GM23248 (cell line): ENCODE data around the gene GDF10.

Source experiments
- EZH2 ChIP-seq: fragments of 200-600 bp; sonication (generic); IDR thresholded peaks from 2 replicates; pipeline ENCODE4 v1.6.1; 2018; ENCODE audit warnings: antibody characterized with exemption, mild to moderate bottlenecking; ENCODE audit not compliant: insufficient read depth, poor library complexity, severe bottlenecking
- EZH2phosphoT487 ChIP-seq: fragments of 200-600 bp; sonication (generic); IDR thresholded peaks from 2 replicates; pipeline ENCODE4 v1.6.1; 2018; ENCODE audit warnings: antibody characterized with exemption, moderate library complexity, mild to moderate bottlenecking, low read depth; ENCODE audit not compliant: insufficient read depth

GRCh38 chr10:47312663-47312995, 12.6 kb downstream of the GDF10 start:
- TF ChIP-seq EZH2phosphoT487 = no peak
- TF ChIP-seq EZH2 = no peak
